Heart left ventricle (tissue), 13 donors: ENCODE results near the gene GBA3.

Experiments used
- CTCF ChIP-seq, 12 donors: fragments of 200-600 bp; sonication (generic) in 4 of 12; IDR thresholded peaks; one replicate each; pipeline versions ENCODE4 v1.5.0 to v1.8.0; 2018 to 2022; ENCODE audit warnings: antibody characterized with exemption in 12 of 12, mild to moderate bottlenecking in 5 of 12
- POLR2A ChIP-seq, 2 donors: fragments of 450-650 bp; IDR thresholded peaks; one replicate each; pipeline ENCODE4 v1.6.1; 2017; ENCODE audit warnings: antibody characterized with exemption in 2 of 2, mild to moderate bottlenecking in 2 of 2, moderate library complexity in 2 of 2
- donor health status: ischemic (EF 13 %, LVEDD 7.1; RV severe dilation, severe dysfunction).
- donor health status: DM: no; HTN: yes; CAD: no.
- donor health status: DM: no; HTN: no; CAD: no.
- donor health status: ischemic (EF 25% LVEDD 6.9; RV normal size, moderate dysfunction).
- donor health status: ischemic (EF 25% LVEDD 5.7; RV mildly dilated, moderate dysfunction).
- donor health status: ischemic (EF 35%, LVEDD 5.7; RV mildly dilated, moderate dysfunction).
- donor health status: nonischemic (EF 11% LVEDD 7.7; RV severe dilation, severe dysfunction).
- donor health status: DM: yes; HTN: yes; CAD: no.
- donor health status: PGD.
- donor health status: ischemic (EF 29% LVEDD 5.4; RV normal size, mild dysfunction).
- donor health status: nonischemic (EF 23%, LVEDD 6.1; RV moderate dilation, normal function).

- TF ChIP-seq CTCF (IDR thresholded peaks at IDR 0.05), result no peak
- no peak for TF ChIP-seq POLR2A (IDR thresholded peaks at IDR 0.05)
These were observed 16.7 kb upstream of the GBA3 start for GRCh38 chr4:22676063-22676462.
